ENCODE results near the gene MX1. TPM values are rescaled to one million over a fixed set of nuclear protein-coding genes. Genes with fewer than 3 reads are reported as not detected.

MX1 gene
- total and polyA plus RNA-seq, 2 donors (not counting 1 experiment from before 2014, with no cell fraction given): 10.3 to 17.5 TPM

- Histone ChIP-seq H3K4me3 (replicated peaks in 1 of 4; ENCODE audit: control extremely low read depth in 1 of 4, insufficient read depth in 1 of 4, low read depth in 3 of 4, low read length in 4 of 4) (no peak overlapping the region), H4K20me1 (ENCODE audit: control insufficient read depth, extremely low read depth, insufficient read depth, low read length) (no peaks in the 10 kb centered on the region), H3K27me3 (ENCODE audit: control insufficient read depth, insufficient read depth, low read length) (no peaks in the 10 kb centered on the region), H3K36me3 (ENCODE audit: control insufficient read depth, insufficient read depth, low read length) (no peaks in the 10 kb centered on the region), H3K4me1 (ENCODE audit: control insufficient read depth, extremely low read depth, insufficient read depth, low read length) (no peaks in the 10 kb centered on the region), H2AFZ (ENCODE audit: low read length) (no peak overlapping the region), H3K79me2 (ENCODE audit: control insufficient read depth, insufficient read depth, low read length) (no peaks in the 10 kb centered on the region), H3K27ac (ENCODE audit: insufficient read depth, low read length) (no peak overlapping the region), H3K9me3 (ENCODE audit: control insufficient read depth, insufficient read depth, low read depth, low read length) (no peaks in the 10 kb centered on the region), H3K9ac (ENCODE audit: insufficient read depth, low read length) (no peak overlapping the region), H3K4me2 (ENCODE audit: extremely low read depth, insufficient read depth, low read length) (no peak overlapping the region)
- TF ChIP-seq EZH2 (IDR thresholded peaks at IDR 0.05; ENCODE audit: low read length, missing control alignments) (no peak), CTCF (conservative IDR thresholded peaks at IDR 0.05 in 1 of 2, IDR thresholded peaks at IDR 0.05 in 1 of 2; ENCODE audit: low read depth in 1 of 2, low read length in 2 of 2) (no peak)
- no peak for DNase-seq (ENCODE audit: low read depth in 2 of 2)
These were observed 63.3 kb downstream of the MX1 start for GRCh38 chr21:41489329-41489728.

- DNase-seq (ENCODE audit: low read depth in 2 of 2): no peak
- TF ChIP-seq CTCF (conservative IDR thresholded peaks at IDR 0.05 in 1 of 2, IDR thresholded peaks at IDR 0.05 in 1 of 2; ENCODE audit: low read depth in 1 of 2, low read length in 2 of 2) (no peak), EZH2 (IDR thresholded peaks at IDR 0.05; ENCODE audit: low read length, missing control alignments) (no peak)
- no peaks in the 10 kb centered on the region for H3K9me3 ChIP-seq (ENCODE audit: control insufficient read depth, insufficient read depth, low read depth, low read length)
These were observed 64.3 kb downstream of the MX1 start for GRCh38 chr21:41490330-41490729.

GRCh38 chr21:41491412-41491811, 65.4 kb downstream of the MX1 start:
- TF ChIP-seq CTCF (conservative IDR thresholded peaks at IDR 0.05 in 1 of 2, IDR thresholded peaks at IDR 0.05 in 1 of 2; ENCODE audit: low read depth in 1 of 2, low read length in 2 of 2) (no peak), EZH2 (IDR thresholded peaks at IDR 0.05; ENCODE audit: low read length, missing control alignments) (no peak)
- no peaks in the 10 kb centered on the region for H3K36me3 ChIP-seq (ENCODE audit: control insufficient read depth, insufficient read depth, low read length)

More at GRCh38 chr21:41490330-41490729, 64.3 kb downstream of the MX1 start:
- no peak overlapping the region for H3K4me3 ChIP-seq (replicated peaks in 1 of 4; ENCODE audit: control extremely low read depth in 1 of 4, insufficient read depth in 1 of 4, low read depth in 3 of 4, low read length in 4 of 4)
- H3K79me2 ChIP-seq (ENCODE audit: control insufficient read depth, insufficient read depth, low read length): no peaks in the 10 kb centered on the region
- no peak overlapping the region for H3K4me2 ChIP-seq (ENCODE audit: extremely low read depth, insufficient read depth, low read length)
- no peaks in the 10 kb centered on the region for H3K4me1 ChIP-seq (ENCODE audit: control insufficient read depth, extremely low read depth, insufficient read depth, low read length)
- H3K27me3 ChIP-seq (ENCODE audit: control insufficient read depth, insufficient read depth, low read length): no peaks in the 10 kb centered on the region
- H4K20me1 ChIP-seq (ENCODE audit: control insufficient read depth, extremely low read depth, insufficient read depth, low read length): no peaks in the 10 kb centered on the region
- no peaks in the 10 kb centered on the region for H3K36me3 ChIP-seq (ENCODE audit: control insufficient read depth, insufficient read depth, low read length)
- H3K9ac ChIP-seq (ENCODE audit: insufficient read depth, low read length): no peak overlapping the region
- H3K27ac ChIP-seq (ENCODE audit: insufficient read depth, low read length): no peak overlapping the region
- no peak overlapping the region for H2AFZ ChIP-seq (ENCODE audit: low read length)

More at GRCh38 chr21:41491412-41491811, 65.4 kb downstream of the MX1 start:
- Histone ChIP-seq H3K4me2 (ENCODE audit: extremely low read depth, insufficient read depth, low read length) (no peak overlapping the region), H3K4me3 (replicated peaks in 1 of 4; ENCODE audit: control extremely low read depth in 1 of 4, insufficient read depth in 1 of 4, low read depth in 3 of 4, low read length in 4 of 4) (no peak overlapping the region), H3K27ac (ENCODE audit: insufficient read depth, low read length) (no peak overlapping the region), H3K79me2 (ENCODE audit: control insufficient read depth, insufficient read depth, low read length) (no peaks in the 10 kb centered on the region), H3K9ac (ENCODE audit: insufficient read depth, low read length) (no peak overlapping the region), H4K20me1 (ENCODE audit: control insufficient read depth, extremely low read depth, insufficient read depth, low read length) (no peaks in the 10 kb centered on the region), H3K9me3 (ENCODE audit: control insufficient read depth, insufficient read depth, low read depth, low read length) (no peaks in the 10 kb centered on the region), H2AFZ (ENCODE audit: low read length) (no peak overlapping the region), H3K27me3 (ENCODE audit: control insufficient read depth, insufficient read depth, low read length) (no peaks in the 10 kb centered on the region), H3K4me1 (ENCODE audit: control insufficient read depth, extremely low read depth, insufficient read depth, low read length) (no peaks in the 10 kb centered on the region)
- no peak for DNase-seq (ENCODE audit: low read depth in 2 of 2)
